SU-DHL-6 (cell line): ENCODE measurements around the gene TMEM108.

Source experiments
- H2AFZ ChIP-seq: fragments of 200-600 bp; sonication (generic); 2 replicates; pipeline ENCODE4 v1.6.1; 2014; ENCODE audit warnings: low read depth, mild to moderate bottlenecking, moderate library complexity, mixed read lengths, antibody characterized with exemption, low read length; ENCODE audit not compliant: severe bottlenecking
- H3F3A ChIP-seq: fragments of 200-600 bp; shearing (Covaris generic); 2 replicates; pipeline ENCODE4 v1.6.0; 2016; ENCODE audit warnings: antibody characterized with exemption, mild to moderate bottlenecking; ENCODE audit not compliant: insufficient read depth
- H3K27ac ChIP-seq: fragments of 200-600 bp; sonication (generic); 2 replicates; pipeline ENCODE4 v1.5.1; 2016; ENCODE audit warnings: low read depth, mild to moderate bottlenecking, low read length, moderate library complexity, mixed read lengths
- H3K27me3 ChIP-seq: fragments of 200-600 bp; sonication (generic), shearing (Covaris generic); 2 replicates; pipeline ENCODE4 v1.6.0; 2014; ENCODE audit warnings: mild to moderate bottlenecking, low read length
- H3K36me3 ChIP-seq: fragments of 200-600 bp; sonication (generic); 2 replicates; pipeline ENCODE4 v1.6.1; 2014; ENCODE audit warnings: mild to moderate bottlenecking, low read length, mixed read lengths
- H3K4me2 ChIP-seq: fragments of 300-600, 200-600 bp; shearing (Covaris generic), sonication (generic); 2 replicates; pipeline ENCODE4 v1.6.0; 2014; ENCODE audit warnings: low read length, low read depth, mild to moderate bottlenecking; ENCODE audit not compliant: poor library complexity, severe bottlenecking
- H3K4me3 ChIP-seq: fragments of 200-600 bp; sonication (generic); 2 replicates; pipeline ENCODE4 v1.5.1; 2014; ENCODE audit warnings: antibody characterized with exemption, low read length, mild to moderate bottlenecking, mixed read lengths; ENCODE audit not compliant: insufficient read depth, poor library complexity, severe bottlenecking
- H3K79me2 ChIP-seq: fragments of 200-600 bp; sonication (generic); 2 replicates; pipeline ENCODE4 v1.6.1; 2014; ENCODE audit warnings: mild to moderate bottlenecking, low read length, moderate library complexity; ENCODE audit not compliant: insufficient read depth
- H3K9ac ChIP-seq: fragments of 200-600 bp; sonication (generic); 2 replicates; pipeline ENCODE4 v1.7.0; 2014; ENCODE audit warnings: mild to moderate bottlenecking, low read length
- H3K9me2 ChIP-seq: fragments of 200-600 bp; sonication (generic); replicated peaks from 2 replicates; pipeline ENCODE4 v1.6.1; 2014; ENCODE audit warnings: low read length; ENCODE audit not compliant: insufficient read depth
- H3K9me3 ChIP-seq: fragments of 200-600 bp; sonication (generic); 2 replicates; pipeline ENCODE4 v1.6.1; 2014; ENCODE audit warnings: low read length, mixed read lengths; ENCODE audit not compliant: insufficient read depth
- H4K20me1 ChIP-seq: fragments of 200-600 bp; sonication (generic); 2 replicates; pipeline ENCODE4 v1.6.1; 2014; ENCODE audit warnings: low read depth, mild to moderate bottlenecking, antibody characterized with exemption, low read length, moderate library complexity, mixed read lengths
- EZH2phosphoT487 ChIP-seq: fragments of 200-600 bp; sonication (generic), shearing (Covaris generic); conservative IDR thresholded peaks from 2 replicates; pipeline ENCODE4 v1.6.1; 2018; ENCODE audit warnings: mild to moderate bottlenecking, antibody characterized with exemption, low read length, moderate library complexity, mixed read lengths
- TF ChIP-seq, protein P1 (sequence below): fragments of 200-600 bp; sonication (generic); IDR thresholded peaks from one replicate; pipeline ENCODE4 v1.5.1; 2017; ENCODE audit warnings: antibody characterized with exemption, mild to moderate bottlenecking, low read length, moderate library complexity; ENCODE audit not compliant: insufficient read depth, poor library complexity, severe bottlenecking

Gene TMEM108

GRCh38 chr3:133440652-133441051, 402.5 kb downstream of the TMEM108 start:
- Histone ChIP-seq H3K79me2 (no peaks in the 10 kb centered on the region), H3K4me3 (no peak overlapping the region), H2AFZ (no peak overlapping the region), H3K27ac (no peak overlapping the region), H3K9me3 (no peaks in the 10 kb centered on the region), H3K9me2 (no peaks in the 10 kb centered on the region), H3K27me3 (no peaks in the 10 kb centered on the region), H3K9ac (no peak overlapping the region), H4K20me1 (no peaks in the 10 kb centered on the region), H3F3A (peaks cover 3% of the 10 kb centered on the region; the same call in 1 of the 2 replicates), H3K4me2 (no peak overlapping the region), H3K36me3 (no peaks in the 10 kb centered on the region)
- TF ChIP-seq, protein P1, sequence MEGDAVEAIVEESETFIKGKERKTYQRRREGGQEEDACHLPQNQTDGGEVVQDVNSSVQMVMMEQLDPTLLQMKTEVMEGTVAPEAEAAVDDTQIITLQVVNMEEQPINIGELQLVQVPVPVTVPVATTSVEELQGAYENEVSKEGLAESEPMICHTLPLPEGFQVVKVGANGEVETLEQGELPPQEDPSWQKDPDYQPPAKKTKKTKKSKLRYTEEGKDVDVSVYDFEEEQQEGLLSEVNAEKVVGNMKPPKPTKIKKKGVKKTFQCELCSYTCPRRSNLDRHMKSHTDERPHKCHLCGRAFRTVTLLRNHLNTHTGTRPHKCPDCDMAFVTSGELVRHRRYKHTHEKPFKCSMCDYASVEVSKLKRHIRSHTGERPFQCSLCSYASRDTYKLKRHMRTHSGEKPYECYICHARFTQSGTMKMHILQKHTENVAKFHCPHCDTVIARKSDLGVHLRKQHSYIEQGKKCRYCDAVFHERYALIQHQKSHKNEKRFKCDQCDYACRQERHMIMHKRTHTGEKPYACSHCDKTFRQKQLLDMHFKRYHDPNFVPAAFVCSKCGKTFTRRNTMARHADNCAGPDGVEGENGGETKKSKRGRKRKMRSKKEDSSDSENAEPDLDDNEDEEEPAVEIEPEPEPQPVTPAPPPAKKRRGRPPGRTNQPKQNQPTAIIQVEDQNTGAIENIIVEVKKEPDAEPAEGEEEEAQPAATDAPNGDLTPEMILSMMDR: no peak

GRCh38 chr3:133441867-133442270, 403.7 kb downstream of the TMEM108 start:
- no peak overlapping the region for H3K27ac ChIP-seq
- no peak for TF ChIP-seq EZH2phosphoT487
- TF ChIP-seq, protein P1: no peak
- no peak overlapping the region for H2AFZ ChIP-seq

DNA sequence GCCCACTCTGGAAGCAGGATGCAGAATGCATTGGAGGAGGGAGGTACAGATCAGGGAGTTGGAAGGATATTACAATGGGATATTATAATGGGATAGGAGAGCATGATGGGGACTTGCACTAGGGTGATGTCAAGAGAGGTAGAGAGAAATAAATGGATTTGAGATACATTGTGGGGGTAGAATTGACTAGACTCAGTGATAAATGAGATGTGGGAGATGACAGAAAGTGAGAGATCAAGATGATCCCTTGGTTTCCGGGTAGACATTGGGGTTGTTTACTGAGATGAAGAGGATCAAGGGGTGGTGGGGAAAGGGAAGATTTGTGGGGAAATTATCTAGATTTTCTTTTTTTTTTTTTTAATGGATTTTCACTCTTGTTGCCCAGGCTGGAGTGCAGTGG, 404.3 kb downstream of the TMEM108 start:
- H3K27ac ChIP-seq: no peak overlapping the region
- no peaks in the 10 kb centered on the region for H3K9me2 ChIP-seq
- H3K4me2 ChIP-seq: peak overlapping the region; percentile 39
- H4K20me1 ChIP-seq: no peaks in the 10 kb centered on the region
- H3K36me3 ChIP-seq: no peaks in the 10 kb centered on the region
- TF ChIP-seq EZH2phosphoT487: no peak
- TF ChIP-seq, protein P1: no peak
- no peaks in the 10 kb centered on the region for H3K27me3 ChIP-seq
- H3K79me2 ChIP-seq: no peaks in the 10 kb centered on the region
- peaks cover 3% of the 10 kb centered on the region; the same call in 1 of the 2 replicates for H3F3A ChIP-seq
- H3K9me3 ChIP-seq: no peaks in the 10 kb centered on the region
- H3K4me3 ChIP-seq: no peak overlapping the region
- no peak overlapping the region for H2AFZ ChIP-seq
- H3K9ac ChIP-seq: no peak overlapping the region

More at GRCh38 chr3:133441867-133442270, 403.7 kb downstream of the TMEM108 start:
- Histone ChIP-seq H3K9me3 (no peaks in the 10 kb centered on the region), H3F3A (peaks cover 3% of the 10 kb centered on the region; the same call in 1 of the 2 replicates), H3K9me2 (no peaks in the 10 kb centered on the region), H3K79me2 (no peaks in the 10 kb centered on the region), H3K36me3 (no peaks in the 10 kb centered on the region), H3K4me2 (peak overlapping the region; percentile 39), H3K9ac (no peak overlapping the region), H3K27me3 (no peaks in the 10 kb centered on the region), H4K20me1 (no peaks in the 10 kb centered on the region), H3K4me3 (no peak overlapping the region)
